HS-5 (cell line): ENCODE measurements around the gene TBC1D9.

ENCODE experiments used
- DNase-seq: peaks from one replicate; pipeline ENCODE4 v3.0.0-alpha.2; 2012; ENCODE audit warnings: low read depth

The TBC1D9 gene

DNA sequence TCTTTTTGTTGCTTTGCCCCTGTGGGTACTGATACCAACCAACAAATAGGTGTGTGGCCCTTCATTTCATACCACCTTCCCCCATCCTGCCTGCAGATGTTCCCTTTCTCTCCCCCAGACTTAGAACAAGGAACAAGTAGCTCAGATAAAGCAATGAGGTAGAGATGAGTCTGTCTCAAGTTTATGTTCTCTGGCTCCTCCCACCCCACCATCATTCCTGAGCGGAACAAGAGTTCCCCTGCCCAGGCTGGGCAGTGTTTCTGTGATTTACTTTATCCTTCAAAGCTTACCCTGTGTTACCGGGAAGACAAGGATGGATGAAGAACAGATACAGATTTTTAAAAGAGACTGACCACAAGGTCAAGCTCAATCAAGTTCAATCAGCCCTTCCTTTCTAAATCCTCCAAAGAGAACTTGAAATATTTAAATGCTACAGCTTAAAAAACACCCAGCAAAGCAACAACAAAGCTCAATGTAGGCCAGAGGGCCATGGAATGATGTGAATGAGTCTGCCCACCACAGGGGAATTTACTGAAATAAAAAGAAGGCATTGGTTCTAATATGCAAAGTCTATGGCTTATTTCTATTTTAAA, 107.4 kb downstream of the TBC1D9 start:
- DNase-seq = no peak

DNA sequence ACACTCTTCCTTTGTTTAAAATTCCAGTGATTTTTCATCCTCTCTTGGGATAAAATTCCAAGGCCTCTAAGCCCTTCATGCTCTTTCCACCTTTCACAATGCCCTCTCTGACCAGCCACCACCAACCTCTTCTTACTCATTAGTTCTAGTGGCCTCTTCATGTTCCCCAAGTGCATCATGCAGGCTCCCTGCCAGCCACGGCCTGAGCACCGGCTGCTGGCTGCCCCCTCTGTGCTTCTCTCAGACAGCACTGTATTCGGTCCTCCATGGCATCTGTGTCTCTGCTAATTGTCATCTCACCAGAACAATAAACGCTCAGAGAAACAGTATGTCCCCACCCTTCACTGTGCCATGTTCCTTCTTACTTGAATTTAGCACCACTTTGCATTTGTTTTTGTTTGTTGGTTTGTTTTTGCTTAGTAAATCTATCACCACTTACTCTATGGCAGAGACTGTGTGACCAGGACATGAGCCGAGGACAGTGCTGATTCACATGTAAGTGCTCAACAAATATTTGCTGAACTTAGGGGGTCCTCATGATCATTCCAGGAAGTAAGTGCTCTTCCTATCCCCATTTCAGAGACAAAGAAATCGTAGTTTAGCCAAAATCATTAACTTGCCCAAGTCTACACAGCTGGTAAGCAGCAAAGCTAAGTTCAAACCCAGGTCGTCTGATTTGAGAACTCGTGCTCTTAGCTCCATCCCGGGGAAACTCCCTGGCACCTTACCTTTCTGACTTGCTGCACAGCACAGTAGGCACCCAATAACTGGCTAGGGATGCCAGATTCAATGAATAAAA, 110.4 kb downstream of the TBC1D9 start:
- no peak for DNase-seq

DNA sequence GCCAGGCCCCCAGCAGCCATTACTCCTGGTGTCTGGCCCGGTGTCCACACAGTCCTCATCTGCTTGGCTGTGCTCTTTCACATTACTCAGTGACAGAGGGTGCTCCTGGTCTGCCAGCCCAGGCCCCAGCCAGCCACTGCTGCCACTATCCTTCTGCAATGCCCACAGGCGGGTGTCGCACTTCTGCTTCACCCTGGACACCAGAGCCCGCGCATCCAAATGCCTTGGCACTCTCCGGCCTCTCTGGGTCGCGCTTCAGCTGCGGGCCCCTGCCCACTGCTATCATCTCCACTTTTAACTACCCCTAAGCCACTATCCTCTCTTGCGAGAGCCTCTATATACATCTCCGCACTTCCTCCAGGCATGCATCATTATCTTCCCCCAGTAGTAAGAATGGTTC, 111.0 kb downstream of the TBC1D9 start:
- no peak for DNase-seq

DNA sequence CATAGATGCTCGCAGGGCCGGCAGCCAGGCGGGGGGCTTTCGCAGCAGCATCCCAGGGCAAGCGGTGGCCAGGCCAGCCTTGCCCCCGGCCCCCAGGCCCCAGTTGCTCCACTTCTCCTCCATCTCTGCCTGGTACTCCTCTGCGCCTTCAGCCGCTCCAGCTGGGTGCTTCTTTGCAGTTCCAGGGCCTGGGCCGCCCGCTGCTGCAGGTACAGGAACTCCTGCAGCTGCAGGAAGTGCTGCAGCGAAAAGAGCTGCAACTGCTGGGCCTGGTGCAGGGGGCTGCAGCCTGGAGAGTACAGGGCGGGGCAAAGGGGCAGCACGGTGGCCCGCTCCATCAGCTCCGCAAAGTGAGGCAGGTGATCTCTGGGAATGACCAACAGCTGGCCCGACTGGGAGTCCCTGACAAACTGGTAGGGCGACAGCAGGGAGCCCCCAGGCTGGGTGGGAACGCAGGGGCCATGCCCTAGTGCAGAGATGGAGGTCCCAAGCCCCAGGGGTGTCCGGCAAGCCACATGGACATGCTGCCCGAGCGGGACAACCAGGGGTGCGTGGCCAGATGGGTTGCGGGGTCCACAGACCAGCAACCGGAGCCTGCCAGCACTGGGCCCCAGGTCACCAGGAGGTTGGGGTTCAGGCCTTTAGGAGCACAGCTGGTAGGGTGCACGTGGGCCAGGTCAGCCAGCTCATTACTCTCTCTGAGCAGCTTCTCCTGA, 111.6 kb downstream of the TBC1D9 start:
- DNase-seq = no peak

DNA sequence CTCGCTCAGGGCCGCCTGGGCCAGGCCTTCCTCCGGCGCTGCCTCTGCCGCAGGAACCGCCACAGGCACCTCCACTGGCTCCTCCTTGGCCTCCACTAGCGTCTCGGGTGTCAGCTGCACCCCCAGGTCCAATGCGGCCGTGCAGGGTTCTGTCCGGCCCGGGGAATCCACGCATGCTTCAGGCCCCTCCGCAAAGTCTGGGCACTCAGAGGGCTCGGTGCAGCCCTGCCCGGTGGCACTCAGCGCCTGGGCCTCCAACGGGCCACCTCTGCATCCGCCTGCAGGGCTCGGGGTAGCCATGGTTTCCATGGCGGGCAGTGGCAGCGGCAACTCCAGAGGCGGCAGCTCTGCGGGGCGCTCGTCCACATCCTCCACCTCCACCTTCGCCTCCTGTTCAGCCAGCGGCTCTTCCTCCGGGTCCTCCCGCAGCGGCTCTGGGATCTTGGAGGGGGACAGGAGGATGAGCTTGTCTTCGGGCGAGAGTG, 112.6 kb downstream of the TBC1D9 start:
- DNase-seq = no peak

DNA sequence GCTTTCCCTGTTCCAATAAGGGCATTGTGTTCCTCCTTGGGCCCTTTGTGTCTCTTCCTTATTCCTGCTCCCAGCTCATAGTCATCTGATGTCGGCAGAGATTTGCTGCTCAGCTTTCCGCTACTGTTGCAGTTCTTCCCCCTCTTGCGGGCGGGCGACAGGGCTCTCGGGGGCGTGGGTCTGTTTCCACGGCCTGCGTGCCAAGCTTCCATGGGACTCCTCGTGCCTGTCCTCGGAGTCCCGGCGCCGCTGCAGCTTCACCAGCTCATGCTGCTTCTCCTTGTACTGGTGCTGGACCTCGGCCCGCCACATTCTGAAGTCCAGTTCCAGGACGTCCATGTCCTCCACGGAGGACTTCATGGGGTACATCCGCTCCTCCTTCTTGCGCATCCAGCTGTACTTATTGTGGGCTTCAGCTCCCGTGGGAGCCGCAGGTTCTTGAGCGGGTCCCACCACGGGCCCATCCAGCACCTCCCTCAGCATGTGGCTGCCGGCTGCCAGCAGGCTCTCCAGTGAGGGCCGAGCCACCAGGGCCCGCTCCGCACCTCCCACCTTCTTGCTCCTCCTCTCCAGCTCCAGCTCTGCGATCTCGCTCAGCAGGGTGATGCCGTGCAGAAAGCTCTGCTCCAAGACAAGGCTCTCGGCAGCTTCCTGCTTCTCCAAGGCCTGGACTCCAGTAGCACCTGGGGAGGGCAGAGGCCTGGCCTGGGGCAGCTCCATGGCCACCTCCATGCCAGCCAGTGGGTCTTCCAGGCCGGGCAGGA, 113.3 kb downstream of the TBC1D9 start:
- no peak for DNase-seq

DNA sequence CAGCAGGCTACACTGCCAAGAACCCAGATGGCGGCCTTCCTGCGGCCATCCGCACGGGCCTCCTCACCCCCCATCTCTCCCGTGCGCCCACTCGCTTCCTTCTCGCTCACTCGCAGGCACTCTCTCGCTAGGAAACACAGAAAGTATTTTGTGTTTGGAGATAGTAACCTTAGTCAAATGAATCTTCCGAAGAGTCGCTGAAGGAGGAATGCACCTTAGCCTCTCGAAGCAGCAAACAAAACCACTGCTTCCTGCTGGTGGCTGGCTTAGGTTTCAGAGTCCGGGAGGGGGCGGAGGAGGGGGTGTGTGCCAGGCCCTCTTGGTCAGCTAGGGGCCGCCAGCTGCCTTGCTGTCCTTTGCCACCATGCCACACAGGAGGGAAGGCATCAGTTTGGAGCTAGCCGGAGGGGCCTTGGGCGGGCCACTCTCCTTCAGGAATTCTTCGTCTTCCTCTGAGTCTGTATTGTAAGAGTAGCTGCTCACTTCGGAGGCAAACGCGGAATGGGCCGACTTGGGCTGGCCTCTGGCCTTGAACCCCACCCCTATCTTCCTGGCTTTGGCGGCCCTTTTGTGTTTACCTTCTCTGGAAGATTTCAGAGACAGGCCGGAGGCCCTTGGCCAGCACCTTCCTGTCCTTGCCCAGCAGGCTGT, 114.3 kb downstream of the TBC1D9 start:
- DNase-seq = no peak

DNA sequence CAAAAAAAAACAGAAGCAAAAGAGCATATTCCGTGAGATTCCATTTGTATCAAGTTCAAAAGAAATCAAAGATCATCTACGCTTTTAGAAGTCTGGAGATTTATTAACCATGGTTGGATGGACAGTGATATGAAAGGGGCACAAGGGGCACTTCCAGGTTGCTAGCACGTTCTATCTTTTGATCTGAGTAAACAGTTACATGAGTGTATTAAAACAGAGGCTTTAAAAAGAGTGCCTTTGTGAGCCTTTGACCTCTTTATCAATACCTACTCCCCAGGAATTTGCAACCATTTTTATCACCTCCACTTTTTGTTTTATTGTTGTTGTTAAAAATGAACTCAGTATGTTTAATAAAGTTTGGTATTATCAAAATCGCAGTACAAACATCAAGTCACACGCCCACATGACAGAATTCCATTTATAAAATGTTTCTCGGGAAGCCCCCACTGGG, 115.1 kb downstream of the TBC1D9 start:
- DNase-seq = no peak

DNA sequence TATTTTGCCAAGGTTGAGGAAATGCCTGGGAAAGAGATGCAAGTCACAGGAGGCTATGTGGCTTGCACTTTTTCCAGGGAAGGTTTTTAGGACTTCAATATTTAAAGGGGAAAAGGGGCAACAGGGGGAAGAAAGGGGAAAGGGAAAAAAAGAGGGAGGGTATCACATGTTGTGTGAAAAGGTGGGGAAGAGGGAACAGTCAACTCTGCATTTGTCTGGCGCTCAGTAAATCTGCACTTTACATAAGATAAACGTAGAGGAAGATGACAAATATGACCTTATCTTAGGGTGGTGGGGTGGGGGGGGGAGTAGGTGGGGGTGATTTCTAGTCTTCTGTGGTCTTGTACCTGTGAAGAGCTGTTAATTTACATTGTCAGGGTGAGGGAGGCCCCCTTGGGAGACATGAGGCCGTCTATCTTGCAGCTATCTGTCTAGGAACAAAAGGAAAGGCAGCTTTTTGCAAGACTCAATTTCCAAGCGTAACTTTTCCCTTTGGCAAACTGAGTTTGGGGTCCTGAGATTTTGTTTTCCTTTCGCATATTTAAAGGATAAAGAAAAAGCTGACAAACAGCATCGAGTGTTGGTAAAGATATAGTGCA, 115.9 kb downstream of the TBC1D9 start:
- DNase-seq = no peak

DNA sequence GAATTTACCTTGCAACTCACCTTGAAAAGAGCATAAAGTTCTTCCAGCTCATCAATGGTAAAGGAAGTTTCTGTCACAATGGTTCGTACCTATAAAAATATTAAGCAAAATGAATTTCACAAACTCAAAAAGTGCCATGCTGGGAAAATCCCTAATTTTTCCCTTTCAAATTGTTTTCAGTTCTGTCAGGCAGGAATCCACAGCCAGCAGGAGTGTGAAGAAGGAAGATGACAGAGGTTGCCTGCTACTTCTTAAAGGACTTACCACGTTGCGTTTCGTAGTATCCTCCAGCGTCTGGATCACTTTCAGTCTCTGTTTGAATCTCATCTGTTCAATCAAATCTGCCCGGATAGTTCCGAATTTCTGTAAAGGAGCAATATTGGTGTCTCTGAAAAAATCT, 117.1 kb downstream of the TBC1D9 start:
- DNase-seq = no peak

DNA sequence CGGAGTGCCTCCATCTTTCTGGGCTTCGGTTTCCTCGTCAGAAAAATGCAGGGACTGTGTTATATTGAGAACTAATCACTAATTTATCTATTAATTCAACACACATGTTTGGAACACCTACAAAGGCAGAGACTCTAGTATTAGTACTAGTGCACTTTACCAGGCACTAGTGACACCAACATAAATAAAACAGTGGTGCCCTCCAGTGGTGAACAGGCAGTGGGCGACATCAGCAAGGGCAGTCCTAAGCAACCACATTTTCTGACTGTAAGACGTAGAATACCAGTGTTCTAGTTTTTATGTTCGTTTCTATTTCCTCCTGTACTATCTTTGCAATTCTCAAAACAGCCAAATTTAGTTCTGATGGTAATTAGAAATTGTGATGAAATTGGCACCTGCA, 118.3 kb downstream of the TBC1D9 start:
- no peak for DNase-seq

DNA sequence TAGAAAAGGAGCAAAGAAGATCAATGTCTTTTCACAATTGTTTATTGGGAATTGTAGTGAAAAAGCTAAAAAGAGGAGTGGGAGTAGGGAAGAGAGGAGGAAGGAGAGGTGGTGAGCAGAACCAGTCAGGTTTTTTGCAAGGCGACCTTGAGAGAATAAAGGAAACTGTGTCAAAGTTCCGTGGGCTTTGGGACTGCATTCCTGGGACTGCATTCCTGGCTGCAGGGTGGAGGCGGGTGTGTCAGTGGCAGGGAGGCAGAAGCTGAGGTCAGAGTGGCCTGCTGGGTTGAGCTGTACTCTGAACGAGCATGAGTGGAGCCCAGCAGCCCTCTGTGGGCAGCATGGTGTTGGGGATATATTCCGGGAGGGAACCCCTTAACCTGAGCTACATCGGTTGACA, 120.6 kb downstream of the TBC1D9 start:
- no peak for DNase-seq

DNA sequence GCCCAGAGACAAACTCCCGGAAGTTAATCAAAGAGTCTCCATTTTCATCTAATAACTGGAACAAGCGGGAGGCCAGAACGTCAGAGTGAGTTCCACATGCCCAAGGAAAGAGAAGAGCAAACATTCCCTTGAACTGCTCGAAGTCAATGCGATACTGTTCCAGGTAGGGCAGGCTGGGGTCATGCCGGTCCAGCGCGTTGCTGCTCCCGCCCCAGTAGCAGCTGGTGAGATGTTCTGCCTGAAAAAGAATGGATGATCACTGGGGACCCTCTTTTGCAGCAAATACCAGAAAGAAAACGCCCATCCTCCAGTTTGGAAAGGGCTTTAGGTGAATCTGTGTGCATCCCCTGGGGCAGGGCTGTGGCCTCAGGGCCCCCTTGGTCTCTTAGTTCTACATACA, 122.2 kb downstream of the TBC1D9 start:
- DNase-seq = no peak

DNA sequence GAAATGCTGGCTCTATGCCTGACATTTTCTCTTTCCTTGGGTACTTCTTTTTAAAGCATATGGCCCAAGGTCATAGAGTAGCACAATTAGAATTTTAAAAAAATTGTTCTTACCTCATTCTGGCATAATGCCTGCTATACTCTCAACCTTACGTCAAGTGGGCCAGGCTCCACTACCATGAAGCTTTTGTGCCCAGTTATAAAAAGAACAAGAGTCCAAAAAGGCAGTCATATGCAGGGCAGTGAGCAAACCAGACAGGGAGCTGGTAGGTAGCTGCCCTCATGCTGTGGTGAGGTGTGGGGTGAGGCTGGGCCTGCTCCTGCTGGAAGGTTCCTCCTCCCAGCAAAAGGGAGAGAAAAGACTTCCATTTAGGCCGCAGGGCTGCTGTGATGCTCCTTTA, 123.1 kb downstream of the TBC1D9 start:
- DNase-seq = no peak

DNA sequence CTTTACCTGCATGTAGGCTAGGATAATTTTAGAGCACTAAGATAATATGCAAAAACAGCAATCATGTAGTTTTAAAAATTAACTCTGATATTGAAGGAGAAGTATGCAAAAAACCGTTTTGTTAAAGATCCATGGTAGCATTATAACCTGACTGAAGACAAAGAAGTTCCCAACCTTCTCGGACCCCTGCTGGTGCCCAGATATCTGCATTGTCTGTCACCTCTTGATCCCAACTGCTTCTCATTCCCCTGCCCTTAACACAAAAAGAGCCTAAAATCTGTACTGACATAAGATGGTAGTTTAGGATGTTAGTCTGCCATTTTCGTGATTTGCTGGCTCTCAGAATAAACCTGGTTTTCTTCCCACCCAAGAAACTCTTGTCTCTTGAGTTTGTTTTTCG, 125.9 kb downstream of the TBC1D9 start:
- no peak for DNase-seq

DNA sequence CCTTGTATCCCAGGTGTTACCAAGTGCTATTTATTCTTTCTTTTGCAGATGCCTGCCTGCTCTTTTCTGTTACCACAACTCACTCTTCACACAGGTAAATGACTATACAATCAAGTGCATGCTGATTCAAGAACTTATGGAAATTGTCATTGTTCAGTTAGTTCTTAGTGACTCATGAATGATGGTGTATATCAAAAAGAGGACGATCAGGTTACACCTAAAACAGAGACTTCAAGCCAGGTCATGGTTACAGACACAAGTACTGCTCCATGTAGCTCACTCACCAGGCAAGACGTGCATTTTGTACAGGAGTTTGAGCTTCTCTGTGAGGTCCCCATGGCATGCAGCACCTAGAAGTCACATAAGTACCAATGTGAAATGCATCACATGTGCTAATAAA, 128.2 kb downstream of the TBC1D9 start:
- no peak for DNase-seq

DNA sequence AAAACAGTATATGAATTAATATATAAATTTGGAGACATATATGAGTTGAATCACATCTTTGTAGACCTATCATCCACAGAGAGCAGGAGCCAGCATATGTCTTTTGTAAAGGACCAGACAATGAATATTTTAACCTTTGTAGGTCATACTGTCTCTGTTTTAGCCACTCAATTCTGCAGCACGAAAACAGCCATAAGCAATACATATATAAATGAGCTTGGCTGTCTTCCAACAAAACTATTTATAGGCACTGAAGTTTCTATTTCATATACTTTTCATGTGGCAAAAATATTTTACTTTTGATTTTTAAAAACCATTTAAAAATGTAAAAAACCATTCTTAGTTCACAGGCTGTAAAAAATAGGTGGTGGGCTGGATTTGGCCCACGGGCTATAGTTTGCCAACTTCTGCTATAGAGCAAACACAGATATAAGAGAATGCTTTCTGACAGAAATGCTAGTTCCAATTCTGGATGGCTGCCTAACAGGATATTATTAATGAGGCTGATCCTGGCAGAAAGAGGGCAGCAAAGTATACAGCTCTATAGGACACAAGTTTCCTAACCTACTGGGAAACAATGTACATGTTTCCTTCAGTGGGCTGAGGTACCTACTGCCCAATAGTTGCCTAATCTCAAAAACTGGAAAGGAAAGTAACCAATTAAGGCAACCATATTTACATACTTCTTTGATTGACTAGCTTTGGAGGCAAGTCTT, 129.4 kb downstream of the TBC1D9 start:
- DNase-seq = no peak

DNA sequence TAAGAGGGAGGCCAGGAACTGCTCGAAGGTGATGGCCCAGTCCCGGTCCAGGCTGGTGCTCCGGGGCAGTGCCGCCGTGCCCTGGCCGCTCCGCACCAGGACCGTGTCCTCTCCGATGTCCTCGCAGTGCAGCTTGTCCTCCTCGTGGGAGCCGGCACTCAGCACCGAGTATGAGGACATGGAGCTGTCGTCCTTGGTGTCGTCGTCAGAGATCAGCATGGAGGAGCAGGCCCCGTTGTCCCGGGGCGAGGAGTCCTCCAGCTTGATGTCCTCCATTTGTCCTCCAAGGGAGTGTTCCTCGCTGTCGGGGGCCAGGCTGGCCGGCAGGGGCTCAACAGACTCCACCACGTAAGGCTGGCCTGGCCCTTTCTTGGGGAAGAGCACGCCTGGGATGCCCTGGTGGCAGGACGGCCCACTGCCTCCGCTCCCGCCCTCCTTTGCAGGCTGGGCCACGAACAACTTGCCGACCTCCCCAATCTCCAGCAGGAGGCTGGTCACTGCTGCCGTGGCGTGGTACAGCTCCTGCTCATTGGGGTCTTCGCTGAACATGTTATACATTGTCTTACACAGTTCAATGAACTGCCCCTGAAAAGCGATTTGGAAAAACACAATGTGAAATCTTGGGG, 133.7 kb downstream of the TBC1D9 start:
- no peak for DNase-seq

DNA sequence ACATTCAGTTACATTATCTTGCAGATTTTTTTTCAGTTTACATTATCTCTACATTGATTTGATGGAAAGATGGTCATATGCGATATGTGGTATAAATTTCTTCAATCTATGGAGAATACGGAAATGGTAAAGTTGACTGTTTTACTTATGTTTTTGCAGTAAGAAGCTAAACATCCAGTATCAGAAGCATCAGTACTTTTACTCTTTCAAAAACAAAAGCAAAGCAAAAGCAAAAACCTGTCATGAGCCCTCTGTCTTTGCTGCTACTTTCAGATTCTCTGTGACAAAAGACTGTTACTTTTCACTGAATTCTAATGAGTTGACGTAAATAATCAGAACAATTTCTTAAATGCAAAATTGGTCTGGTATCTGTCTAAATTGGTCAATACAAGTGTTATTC, 135.0 kb downstream of the TBC1D9 start:
- no peak for DNase-seq
